ENCODE results near the gene KATNAL2.

The KATNAL2 gene

DNA sequence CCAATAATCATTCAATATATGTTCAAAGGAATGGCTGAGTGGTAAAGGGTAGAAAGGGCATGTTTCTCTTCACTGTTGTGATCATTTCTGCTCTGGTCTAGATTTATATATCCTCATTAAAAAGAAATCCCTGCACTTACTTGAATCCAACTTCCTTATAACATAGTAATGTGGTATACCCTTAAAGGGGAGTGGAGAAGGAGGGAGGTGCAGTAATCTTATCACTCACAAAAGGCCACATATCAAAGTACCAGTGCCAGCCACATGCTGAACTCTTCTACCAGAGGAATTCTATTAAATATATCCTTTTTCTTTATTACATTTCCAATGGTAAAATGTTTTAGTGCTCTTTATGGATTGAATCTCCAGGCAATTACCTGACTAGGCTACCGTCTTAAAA, 3.3 kb downstream of the KATNAL2 start:
- H3K9me2 ChIP-seq (replicated peaks; ENCODE audit: insufficient read depth, low read length), result no peaks in the 10 kb centered on the region

DNA sequence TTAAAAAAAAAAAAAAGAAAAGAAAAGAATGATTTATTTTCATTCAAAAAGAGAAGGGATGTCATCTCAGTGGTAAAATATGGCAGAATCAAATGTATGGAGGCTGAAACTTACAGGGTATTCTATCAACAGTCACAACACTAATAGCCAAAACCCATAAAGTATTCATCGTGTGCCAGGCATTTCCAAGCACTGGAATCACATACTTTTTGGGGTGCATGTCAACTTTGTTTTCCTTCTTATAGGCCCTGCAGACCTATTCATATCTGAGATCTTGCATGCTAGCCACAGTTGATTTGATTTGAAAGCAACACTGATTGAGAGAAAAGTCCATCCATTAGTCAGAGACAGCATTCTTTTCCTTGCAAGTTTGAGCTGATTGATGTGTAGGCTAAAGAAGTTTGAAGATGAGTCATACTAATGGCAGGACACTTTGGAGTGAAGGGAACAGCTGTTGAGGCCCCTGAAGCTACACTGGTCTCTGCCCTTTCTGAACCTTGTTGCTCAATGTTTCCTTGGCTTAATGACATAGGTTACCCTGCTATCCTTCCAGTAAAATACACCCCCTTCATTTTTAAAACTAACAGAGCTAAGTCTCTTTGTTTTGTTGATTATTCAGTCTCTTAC, 22.0 kb downstream of the KATNAL2 start:
- Histone ChIP-seq H3K4me2 (ENCODE audit: low read depth, low read length, poor library complexity, severe bottlenecking) (no peak overlapping the region), H3K9me2 (replicated peaks; ENCODE audit: insufficient read depth, low read length) (no peaks in the 10 kb centered on the region), H3K9me3 (ENCODE audit: insufficient read depth, low read length) (no peaks in the 10 kb centered on the region), H3K27ac (ENCODE audit: low read depth, low read length) (no peak overlapping the region), H4K20me1 (ENCODE audit: low read depth, low read length) (no peaks in the 10 kb centered on the region), H2AFZ (ENCODE audit: low read depth, low read length, severe bottlenecking) (no peak overlapping the region), H3K79me2 (ENCODE audit: insufficient read depth, low read length) (peaks cover 33% of the 10 kb centered on the region), H3F3A (ENCODE audit: insufficient read depth) (no peaks in the 10 kb centered on the region), H3K4me3 (ENCODE audit: insufficient read depth, low read length, poor library complexity, severe bottlenecking) (no peak overlapping the region), H3K36me3 (ENCODE audit: low read length) (no peaks in the 10 kb centered on the region), H3K9ac (ENCODE audit: low read length) (no peak overlapping the region), H3K27me3 (ENCODE audit: low read length) (no peaks in the 10 kb centered on the region)
- TF ChIP-seq EZH2phosphoT487 (conservative IDR thresholded peaks at IDR 0.05; ENCODE audit: low read length), result no peak
- TF ChIP-seq, protein P1, sequence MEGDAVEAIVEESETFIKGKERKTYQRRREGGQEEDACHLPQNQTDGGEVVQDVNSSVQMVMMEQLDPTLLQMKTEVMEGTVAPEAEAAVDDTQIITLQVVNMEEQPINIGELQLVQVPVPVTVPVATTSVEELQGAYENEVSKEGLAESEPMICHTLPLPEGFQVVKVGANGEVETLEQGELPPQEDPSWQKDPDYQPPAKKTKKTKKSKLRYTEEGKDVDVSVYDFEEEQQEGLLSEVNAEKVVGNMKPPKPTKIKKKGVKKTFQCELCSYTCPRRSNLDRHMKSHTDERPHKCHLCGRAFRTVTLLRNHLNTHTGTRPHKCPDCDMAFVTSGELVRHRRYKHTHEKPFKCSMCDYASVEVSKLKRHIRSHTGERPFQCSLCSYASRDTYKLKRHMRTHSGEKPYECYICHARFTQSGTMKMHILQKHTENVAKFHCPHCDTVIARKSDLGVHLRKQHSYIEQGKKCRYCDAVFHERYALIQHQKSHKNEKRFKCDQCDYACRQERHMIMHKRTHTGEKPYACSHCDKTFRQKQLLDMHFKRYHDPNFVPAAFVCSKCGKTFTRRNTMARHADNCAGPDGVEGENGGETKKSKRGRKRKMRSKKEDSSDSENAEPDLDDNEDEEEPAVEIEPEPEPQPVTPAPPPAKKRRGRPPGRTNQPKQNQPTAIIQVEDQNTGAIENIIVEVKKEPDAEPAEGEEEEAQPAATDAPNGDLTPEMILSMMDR (IDR thresholded peaks at IDR 0.05; ENCODE audit: insufficient read depth, low read length, poor library complexity, severe bottlenecking), result no peak

More for the DNA sequence above, 3.3 kb downstream of the KATNAL2 start:
- Histone ChIP-seq H3K9ac (ENCODE audit: low read length) (no peak overlapping the region), H3K27ac (ENCODE audit: low read depth, low read length) (no peak overlapping the region), H3K9me3 (ENCODE audit: insufficient read depth, low read length) (no peaks in the 10 kb centered on the region), H4K20me1 (ENCODE audit: low read depth, low read length) (peaks cover 4% of the 10 kb centered on the region; the same call in 1 of the 2 replicates), H3F3A (ENCODE audit: insufficient read depth) (peaks cover 21% of the 10 kb centered on the region; the same call in 1 of the 2 replicates), H3K4me3 (ENCODE audit: insufficient read depth, low read length, poor library complexity, severe bottlenecking) (no peak overlapping the region), H3K36me3 (ENCODE audit: low read length) (peaks cover 6% of the 10 kb centered on the region; the same call in 1 of the 2 replicates), H3K4me2 (ENCODE audit: low read depth, low read length, poor library complexity, severe bottlenecking) (peak overlapping the region; percentile 1), H3K27me3 (ENCODE audit: low read length) (no peaks in the 10 kb centered on the region), H2AFZ (ENCODE audit: low read depth, low read length, severe bottlenecking) (no peak overlapping the region), H3K79me2 (ENCODE audit: insufficient read depth, low read length) (peaks cover 58% of the 10 kb centered on the region)
- TF ChIP-seq EZH2phosphoT487 (conservative IDR thresholded peaks at IDR 0.05; ENCODE audit: low read length), result no peak
- TF ChIP-seq, protein P1 (IDR thresholded peaks at IDR 0.05; ENCODE audit: insufficient read depth, low read length, poor library complexity, severe bottlenecking), result no peak

DNA sequence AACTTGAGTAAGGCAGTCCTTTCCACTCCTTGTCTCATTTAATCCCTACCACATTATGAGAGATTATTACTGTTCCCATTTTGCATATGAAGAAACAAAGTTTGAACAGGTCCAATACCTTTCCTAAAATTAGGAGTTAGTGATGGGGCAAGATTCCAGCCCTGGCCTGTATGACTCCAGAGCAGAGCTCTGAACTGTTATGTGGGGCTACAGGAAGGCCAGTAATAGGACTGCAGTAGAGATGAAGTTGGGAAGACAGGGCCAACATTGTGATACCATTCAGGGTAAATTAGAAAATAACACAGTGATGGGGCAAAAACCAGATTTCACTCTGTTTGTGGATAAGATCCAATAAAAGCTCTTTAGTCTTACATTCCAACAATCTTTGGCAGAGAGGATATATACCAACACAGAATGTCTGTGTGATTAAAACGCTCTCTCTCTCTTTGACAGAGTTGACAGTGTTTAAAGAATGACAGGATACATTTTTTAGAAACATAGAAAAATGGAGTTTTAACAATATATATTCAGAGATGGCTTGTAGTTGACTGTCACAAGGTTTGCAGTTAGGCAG, 22.7 kb downstream of the KATNAL2 start:
- H3K4me3 ChIP-seq (ENCODE audit: insufficient read depth, low read length, poor library complexity, severe bottlenecking), result no peak overlapping the region
- no peaks in the 10 kb centered on the region for H3K36me3 ChIP-seq (ENCODE audit: low read length)
- H3K9me3 ChIP-seq (ENCODE audit: insufficient read depth, low read length), result no peaks in the 10 kb centered on the region
- H3K79me2 ChIP-seq (ENCODE audit: insufficient read depth, low read length), result peaks cover 29% of the 10 kb centered on the region
- H3F3A ChIP-seq (ENCODE audit: insufficient read depth), result no peaks in the 10 kb centered on the region
- TF ChIP-seq, protein P1 (IDR thresholded peaks at IDR 0.05; ENCODE audit: insufficient read depth, low read length, poor library complexity, severe bottlenecking), result no peak
- TF ChIP-seq EZH2phosphoT487 (conservative IDR thresholded peaks at IDR 0.05; ENCODE audit: low read length), result no peak
- H2AFZ ChIP-seq (ENCODE audit: low read depth, low read length, severe bottlenecking), result no peak overlapping the region
- H3K4me2 ChIP-seq (ENCODE audit: low read depth, low read length, poor library complexity, severe bottlenecking), result no peak overlapping the region
- no peaks in the 10 kb centered on the region for H4K20me1 ChIP-seq (ENCODE audit: low read depth, low read length)
- H3K27me3 ChIP-seq (ENCODE audit: low read length), result no peaks in the 10 kb centered on the region
- no peaks in the 10 kb centered on the region for H3K9me2 ChIP-seq (replicated peaks; ENCODE audit: insufficient read depth, low read length)
- no peak overlapping the region for H3K27ac ChIP-seq (ENCODE audit: low read depth, low read length)
- H3K9ac ChIP-seq (ENCODE audit: low read length), result no peak overlapping the region

All from SU-DHL-6 (cell line).